ENCODE measurements around the gene ZBED4.

The ZBED4 gene

DNA sequence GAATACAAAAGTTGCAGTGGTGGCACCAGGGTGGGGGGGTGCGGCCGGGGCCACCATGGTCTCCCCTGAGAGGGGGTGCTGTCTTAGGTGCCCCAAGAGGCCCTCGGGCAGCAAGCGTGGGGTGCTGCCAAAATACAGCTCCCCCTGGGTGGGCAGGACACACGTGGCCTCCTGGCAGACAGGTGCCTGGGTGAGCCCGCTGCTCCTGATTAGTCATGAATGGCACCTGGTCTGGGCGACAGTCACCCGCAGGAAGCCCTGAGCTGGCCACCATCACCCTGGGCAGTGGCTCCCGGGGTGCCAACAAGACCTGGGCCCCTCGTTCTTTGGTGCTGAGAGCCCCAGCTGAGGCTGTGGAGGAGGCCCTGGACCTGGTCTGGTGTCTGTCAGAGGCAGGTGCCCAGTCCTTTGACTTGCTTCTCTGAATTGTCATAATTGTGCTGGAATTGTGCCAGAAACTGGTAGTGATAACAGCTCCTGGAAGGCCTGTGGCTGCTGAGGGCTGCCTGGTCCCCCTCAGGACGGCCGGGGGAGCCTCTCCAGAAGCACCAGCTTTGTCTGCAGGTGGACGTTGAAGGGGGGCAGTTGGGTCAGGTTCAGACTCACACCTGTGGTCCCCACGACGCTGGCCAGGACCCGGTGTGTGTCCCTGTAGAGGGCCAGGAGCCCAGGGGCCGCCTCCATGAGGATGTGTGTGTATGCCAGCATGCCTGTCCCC lies 49.8 kb downstream of the ZBED4 start:
- no peak overlapping the region for H3K4me3 ChIP-seq (ENCODE audit: low read length)
- TF ChIP-seq, protein P1, sequence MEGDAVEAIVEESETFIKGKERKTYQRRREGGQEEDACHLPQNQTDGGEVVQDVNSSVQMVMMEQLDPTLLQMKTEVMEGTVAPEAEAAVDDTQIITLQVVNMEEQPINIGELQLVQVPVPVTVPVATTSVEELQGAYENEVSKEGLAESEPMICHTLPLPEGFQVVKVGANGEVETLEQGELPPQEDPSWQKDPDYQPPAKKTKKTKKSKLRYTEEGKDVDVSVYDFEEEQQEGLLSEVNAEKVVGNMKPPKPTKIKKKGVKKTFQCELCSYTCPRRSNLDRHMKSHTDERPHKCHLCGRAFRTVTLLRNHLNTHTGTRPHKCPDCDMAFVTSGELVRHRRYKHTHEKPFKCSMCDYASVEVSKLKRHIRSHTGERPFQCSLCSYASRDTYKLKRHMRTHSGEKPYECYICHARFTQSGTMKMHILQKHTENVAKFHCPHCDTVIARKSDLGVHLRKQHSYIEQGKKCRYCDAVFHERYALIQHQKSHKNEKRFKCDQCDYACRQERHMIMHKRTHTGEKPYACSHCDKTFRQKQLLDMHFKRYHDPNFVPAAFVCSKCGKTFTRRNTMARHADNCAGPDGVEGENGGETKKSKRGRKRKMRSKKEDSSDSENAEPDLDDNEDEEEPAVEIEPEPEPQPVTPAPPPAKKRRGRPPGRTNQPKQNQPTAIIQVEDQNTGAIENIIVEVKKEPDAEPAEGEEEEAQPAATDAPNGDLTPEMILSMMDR (IDR thresholded peaks at IDR 0.05; ENCODE audit: insufficient read depth, low read depth, low read length, missing control alignments), result no peak
- DNase-seq (ENCODE audit: low read depth), result no peak

DNA sequence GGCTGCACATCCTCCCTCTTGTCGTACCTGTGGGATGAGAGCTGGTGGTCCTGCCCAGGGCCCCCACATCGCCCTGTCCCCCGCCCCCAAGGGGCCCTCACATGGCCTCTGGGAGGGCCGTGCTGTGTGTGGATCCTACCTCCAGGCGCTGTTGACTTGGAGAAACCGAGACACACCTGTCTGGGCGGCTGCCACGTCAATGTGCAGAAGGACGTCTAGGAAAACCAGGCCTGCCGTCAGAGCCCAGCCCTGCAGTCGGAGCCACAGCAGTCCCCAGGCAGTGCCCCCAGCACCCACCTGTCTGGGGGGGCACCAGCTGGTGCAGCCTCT lies 50.4 kb downstream of the ZBED4 start:
- TF ChIP-seq, protein P1 (IDR thresholded peaks at IDR 0.05; ENCODE audit: insufficient read depth, low read depth, low read length, missing control alignments), result no peak
- H3K4me3 ChIP-seq (ENCODE audit: low read length), result no peak overlapping the region
- no peak for DNase-seq (ENCODE audit: low read depth)

DNA sequence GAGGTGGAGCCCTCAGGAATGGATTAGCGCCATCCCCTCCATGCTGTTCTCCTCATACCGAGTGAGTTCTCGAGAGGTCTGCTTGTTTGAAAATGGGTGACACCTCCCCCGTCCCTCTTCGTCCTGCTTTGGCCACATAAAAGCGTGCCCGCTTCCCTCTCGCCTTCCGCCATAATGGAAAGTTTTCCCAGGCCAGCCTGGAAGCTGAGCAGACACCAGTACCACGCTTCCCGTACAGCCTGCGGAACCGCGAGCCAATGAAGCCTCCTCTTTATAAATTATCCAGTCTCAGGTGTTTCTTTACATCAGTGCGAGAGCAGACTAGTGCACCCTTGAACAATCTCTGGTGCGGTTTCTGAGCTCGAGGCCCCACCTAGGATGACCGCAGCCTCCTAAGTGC lies 51.8 kb downstream of the ZBED4 start:
- no peak for DNase-seq (ENCODE audit: low read depth)
- H3K4me3 ChIP-seq (ENCODE audit: low read length), result no peak overlapping the region
- TF ChIP-seq, protein P1 (IDR thresholded peaks at IDR 0.05; ENCODE audit: insufficient read depth, low read depth, low read length, missing control alignments), result no peak

DNA sequence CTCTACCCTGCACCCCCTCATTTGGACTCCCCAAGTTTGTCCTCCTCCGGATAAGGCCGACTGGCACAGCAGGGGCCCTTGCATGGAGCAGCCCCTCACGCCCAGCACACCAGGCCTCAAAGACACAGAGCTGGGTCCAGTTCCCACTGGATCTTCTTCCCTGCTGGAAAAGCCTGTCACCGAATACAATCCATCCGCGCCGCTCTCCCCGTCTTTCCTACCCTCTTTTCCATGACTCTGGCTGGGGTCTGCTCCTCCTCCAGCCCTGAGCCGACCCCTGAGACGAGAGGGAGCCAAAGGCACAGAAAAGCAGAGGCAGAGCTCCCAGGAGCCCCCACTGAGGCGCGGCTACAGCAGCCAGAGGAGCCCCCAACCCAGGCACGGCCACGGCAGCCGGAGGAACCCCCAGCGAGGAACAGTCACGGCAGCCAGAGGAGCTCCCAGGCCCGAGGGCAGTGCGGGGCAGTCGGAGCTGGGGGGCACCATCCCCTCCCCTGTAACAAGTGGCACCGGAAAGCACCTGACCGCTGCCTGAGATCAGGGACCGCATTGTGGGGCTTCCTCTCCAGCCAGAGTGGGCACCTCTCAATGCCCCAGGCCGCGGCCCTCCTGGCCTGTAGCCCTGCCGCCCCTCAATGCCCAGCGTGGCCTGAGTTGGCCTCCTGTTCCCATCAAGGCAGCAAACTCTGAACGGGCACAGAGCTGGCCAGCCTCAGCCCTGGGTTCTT lies 52.6 kb downstream of the ZBED4 start:
- TF ChIP-seq, protein P1 (IDR thresholded peaks at IDR 0.05; ENCODE audit: insufficient read depth, low read depth, low read length, missing control alignments), result no peak
- no peak overlapping the region for H3K4me3 ChIP-seq (ENCODE audit: low read length)
- DNase-seq (ENCODE audit: low read depth), result no peak

DNA sequence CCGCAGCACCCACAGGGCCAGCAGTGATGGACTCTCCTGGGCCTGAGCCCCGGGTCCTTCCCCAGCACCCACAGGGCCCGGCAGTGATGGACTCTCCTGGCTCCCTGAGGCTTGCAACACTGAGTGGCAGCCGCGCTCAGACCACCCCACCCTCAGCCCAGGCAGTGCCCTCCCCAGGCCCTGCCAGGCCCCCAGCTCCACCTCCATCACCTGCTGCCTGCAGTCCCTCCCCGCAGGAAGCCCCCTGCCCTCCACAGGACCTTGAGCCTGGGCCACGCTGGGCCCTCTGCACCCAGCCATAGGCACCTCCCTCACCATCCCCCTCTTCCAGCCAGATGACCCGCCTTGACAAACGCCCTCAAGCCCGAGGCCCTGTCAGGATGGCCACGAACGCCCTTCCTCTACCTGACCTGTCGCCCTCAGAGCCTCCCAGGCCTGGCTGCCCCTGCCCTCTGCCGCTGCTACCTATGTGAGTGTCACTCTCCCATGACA lies 53.2 kb downstream of the ZBED4 start:
- no peak for DNase-seq (ENCODE audit: low read depth)
- TF ChIP-seq, protein P1 (IDR thresholded peaks at IDR 0.05; ENCODE audit: insufficient read depth, low read depth, low read length, missing control alignments), result no peak
- H3K4me3 ChIP-seq (ENCODE audit: low read length), result no peak overlapping the region

DNA sequence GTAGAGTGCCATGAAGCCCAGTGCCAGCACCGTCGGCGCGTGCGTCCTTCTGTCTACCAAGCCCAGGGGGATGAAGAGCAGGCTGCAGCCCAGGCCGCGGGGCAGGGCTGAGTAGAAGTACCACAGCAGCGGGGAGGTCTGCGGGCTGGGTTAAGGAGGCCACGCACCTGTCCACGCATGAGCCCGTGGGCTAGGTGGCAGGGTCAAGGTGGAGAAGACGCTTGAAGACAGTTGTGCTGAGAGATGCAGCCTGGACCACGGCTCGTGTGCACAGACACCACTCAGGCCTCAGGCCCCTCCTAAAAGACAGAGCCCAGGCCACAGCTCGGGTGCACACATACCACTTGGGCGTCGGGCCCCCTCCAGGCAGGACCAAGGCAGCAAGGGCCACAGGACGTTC lies 54.2 kb downstream of the ZBED4 start:
- TF ChIP-seq, protein P1 (IDR thresholded peaks at IDR 0.05; ENCODE audit: insufficient read depth, low read depth, low read length, missing control alignments), result no peak
- no peak for DNase-seq (ENCODE audit: low read depth)
- no peak overlapping the region for H3K4me3 ChIP-seq (ENCODE audit: low read length)
